HG03135 (cell line): ENCODE data around the gene TMEM258.

Experiments used
- ATAC-seq: cut with Tn5 transposase; IDR thresholded peaks from one replicate; pipeline ENCODE4 v1.9.1; 2021; ENCODE audit warnings: mild to moderate bottlenecking, moderate library complexity; ENCODE audit not compliant: unreplicated experiment

Gene TMEM258

GRCh38 chr11:61797263-61797944, 5.0 kb upstream of the TMEM258 start:
- no peak for ATAC-seq

- no peak for ATAC-seq
Measured at GRCh38 chr11:61795876-61796526, 3.6 kb upstream of the TMEM258 start.

GRCh38 chr11:61795459-61795858, 3.1 kb upstream of the TMEM258 start:
- no peak for ATAC-seq

GRCh38 chr11:61794579-61794978, 2.2 kb upstream of the TMEM258 start:
- no peak for ATAC-seq

- no peak for ATAC-seq
Measured at GRCh38 chr11:61793829-61794204, 1.4 kb upstream of the TMEM258 start.

GRCh38 chr11:61793083-61793828, 857 bp upstream of the TMEM258 start:
- no peak for ATAC-seq

- peak; percentile 34 for ATAC-seq
Measured at GRCh38 chr11:61791737-61792309, 576 bp downstream of the TMEM258 start.

GRCh38 chr11:61787928-61788491, 4.4 kb downstream of the TMEM258 start:
- ATAC-seq = no peak

- no peak for ATAC-seq
Measured at GRCh38 chr11:61785837-61786402, 6.5 kb downstream of the TMEM258 start.

GRCh38 chr11:61784506-61784805, 7.9 kb downstream of the TMEM258 start:
- ATAC-seq = no peak

GRCh38 chr11:61783717-61784505, 8.5 kb downstream of the TMEM258 start:
- ATAC-seq = no peak

GRCh38 chr11:61782841-61783240, 9.6 kb downstream of the TMEM258 start:
- ATAC-seq = no peak

- no peak for ATAC-seq
Measured at GRCh38 chr11:61782299-61782698, 10.1 kb downstream of the TMEM258 start.

- ATAC-seq = no peak
Measured at GRCh38 chr11:61781585-61781984, 10.8 kb downstream of the TMEM258 start.

- ATAC-seq = no peak
Measured at GRCh38 chr11:61780581-61781162, 11.7 kb downstream of the TMEM258 start.

- no peak for ATAC-seq
Measured at GRCh38 chr11:61779666-61780525, 12.5 kb downstream of the TMEM258 start.

GRCh38 chr11:61778920-61779650, 13.3 kb downstream of the TMEM258 start:
- ATAC-seq = no peak

- ATAC-seq = no peak
Measured at GRCh38 chr11:61778357-61778886, 14.0 kb downstream of the TMEM258 start.
